Erythroblast (primary cell): ENCODE measurements around the gene PSMB9.
"Not testable (repeated sequence)": the region's sequence is repeated elsewhere in the genome, so short reads cannot be mapped to it uniquely, and the experiment has no call there.

Source experiments
- DNase-seq, 2 experiments: peaks; one replicate each; lab custom pipeline; 2025; lab: John Stamatoyannopoulos, UW
- GATA1 ChIP-seq: IDR thresholded peaks from 2 replicates; pipeline ENCODE4 v1.6.1; 2011; ENCODE audit warnings: low read depth, mild to moderate bottlenecking, control low read depth, low read length, moderate library complexity
- POLR2A ChIP-seq: IDR thresholded peaks from 2 replicates; pipeline ENCODE4 v1.6.1; 2011; ENCODE audit warnings: mild to moderate bottlenecking, low read length

Gene PSMB9

GRCh38 chr6:32853541-32854375 lies at the start of gene PSMB9, which contains the start of gene TAP1:
Gene PSMB9 (plus strand): TSS chr6:32854192. CDS start chr6:32854230, 38 bp downstream.
Gene TAP1 (minus strand): TSS chr6:32853704. CDS start chr6:32853636, 68 bp downstream.
- peak; percentile 92 to 96 for DNase-seq
- TF ChIP-seq GATA1 (no peak), POLR2A (peak; percentile 69)

GRCh38 chr6:32805404-32805803 lies 48.6 kb upstream of the PSMB9 start:
- not testable (repeated sequence) for DNase-seq

- no peak for DNase-seq
- TF ChIP-seq GATA1 (no peak), POLR2A (no peak)
These were observed 46.9 kb upstream of the PSMB9 start for GRCh38 chr6:32807020-32807580.

- DNase-seq = no peak
- TF ChIP-seq POLR2A = no peak
- TF ChIP-seq GATA1 = no peak
These were observed 44.8 kb upstream of the PSMB9 start for GRCh38 chr6:32809171-32809570.

- DNase-seq = no peak
- TF ChIP-seq POLR2A (no peak), GATA1 (no peak)
These were observed 39.8 kb upstream of the PSMB9 start for GRCh38 chr6:32814145-32814544.

GRCh38 chr6:32815115-32815514 lies 38.9 kb upstream of the PSMB9 start:
- TF ChIP-seq GATA1 (no peak), POLR2A (no peak)
- DNase-seq = no peak

GRCh38 chr6:32815996-32816395 lies 38.0 kb upstream of the PSMB9 start:
- DNase-seq = no peak
- TF ChIP-seq GATA1 (no peak), POLR2A (no peak)

GRCh38 chr6:32816746-32817204 lies 37.2 kb upstream of the PSMB9 start, which contains the start of gene HLA-DOB:
Gene HLA-DOB (minus strand): TSS chr6:32817002. CDS start chr6:32816951, 51 bp downstream.
- TF ChIP-seq POLR2A (no peak), GATA1 (no peak)
- DNase-seq = peak in 1 of 2 experiments; percentile 17

GRCh38 chr6:32818867-32819266 lies 35.1 kb upstream of the PSMB9 start:
- TF ChIP-seq POLR2A = no peak
- TF ChIP-seq GATA1 = no peak

GRCh38 chr6:32819729-32820128 lies 34.3 kb upstream of the PSMB9 start:
- TF ChIP-seq GATA1 (no peak), POLR2A (no peak)
- DNase-seq = peak in 1 of 2 experiments; percentile 18

More at GRCh38 chr6:32818867-32819266, 35.1 kb upstream of the PSMB9 start:
- DNase-seq = no peak

- no peak for TF ChIP-seq GATA1
- no peak for TF ChIP-seq POLR2A
- DNase-seq = peak; percentile 5 to 29
These were observed 28.0 kb upstream of the PSMB9 start for GRCh38 chr6:32825966-32826365.

GRCh38 chr6:32827025-32827424 lies 27.0 kb upstream of the PSMB9 start:
- TF ChIP-seq GATA1 = no peak
- TF ChIP-seq POLR2A = no peak
- no peak for DNase-seq

- DNase-seq = no peak
- TF ChIP-seq GATA1 = no peak
- TF ChIP-seq POLR2A = no peak
These were observed 24.5 kb upstream of the PSMB9 start for GRCh38 chr6:32829495-32829894.

- TF ChIP-seq GATA1 (no peak), POLR2A (no peak)
These were observed 24.0 kb upstream of the PSMB9 start for GRCh38 chr6:32830017-32830416.

GRCh38 chr6:32830936-32831335 lies 23.1 kb upstream of the PSMB9 start:
- DNase-seq = no peak
- TF ChIP-seq POLR2A = no peak
- TF ChIP-seq GATA1 = no peak

More at GRCh38 chr6:32830017-32830416, 24.0 kb upstream of the PSMB9 start:
- no peak for DNase-seq
